ENCODE measurements around the gene MEX3D. TPM values are rescaled to one million over a fixed set of nuclear protein-coding genes. Genes with fewer than 3 reads are reported as not detected.

Gene MEX3D
- polyA plus RNA-seq, 1 donor (not counting 4 experiments of a cell fraction or from before 2014, with no cell fraction given), result 3.9 TPM

DNA sequence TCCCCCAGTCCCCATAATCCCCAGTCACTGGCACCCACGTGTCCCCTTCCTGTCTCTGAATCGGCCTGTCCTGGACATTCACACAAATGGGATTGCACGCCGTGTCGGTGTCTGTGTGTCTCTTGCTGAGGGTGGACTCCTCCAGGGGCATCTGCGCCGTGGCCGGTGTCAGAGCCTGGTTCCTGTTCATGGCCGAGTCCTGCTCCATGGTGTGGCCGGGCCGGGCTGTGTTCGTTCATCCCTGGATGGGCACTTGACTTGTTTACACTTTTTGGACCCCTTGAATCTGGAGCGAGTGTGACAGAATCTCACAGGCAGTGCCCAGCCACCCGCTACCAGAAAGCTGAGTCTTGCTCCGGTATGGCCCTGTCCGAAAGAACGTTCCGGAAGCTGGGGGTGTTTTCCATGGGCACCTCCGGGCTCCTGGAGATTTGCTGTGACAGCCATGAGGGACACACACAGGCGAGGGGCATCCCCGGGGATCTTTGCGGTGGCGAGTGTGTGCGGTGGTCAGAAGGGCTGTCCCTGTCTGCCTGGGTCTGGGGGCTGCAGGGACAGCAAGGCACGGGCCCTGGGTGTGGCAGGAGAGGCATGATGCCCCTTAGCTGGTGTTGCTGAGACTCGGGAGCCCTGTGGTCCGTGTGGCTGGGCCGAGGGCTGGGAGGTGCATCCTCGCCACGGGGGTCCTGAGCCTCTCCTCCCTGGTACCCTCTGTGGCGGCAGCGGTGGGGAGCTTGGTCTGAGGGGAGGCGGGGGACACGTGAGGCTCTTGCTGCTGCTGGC is 6.4 kb upstream of the MEX3D start:
- DNase-seq (ENCODE audit: low read depth, low spot score) (no peak), FAIRE-seq (no peak)
- no peak overlapping the region for H3K4me3 ChIP-seq (ENCODE audit: control insufficient read depth in 2 of 3, extremely low read depth in 1 of 3, insufficient read depth in 2 of 3, low read depth in 1 of 3, low read length in 3 of 3)
- H4K20me1 ChIP-seq (ENCODE audit: control insufficient read depth, extremely low read depth, insufficient read depth, low read length), result no peaks in the 10 kb centered on the region
- no peaks in the 10 kb centered on the region for H3K9me1 ChIP-seq (ENCODE audit: control insufficient read depth, extremely low read depth, insufficient read depth, low read length)
- no peak overlapping the region for H3K27ac ChIP-seq (ENCODE audit: control insufficient read depth, insufficient read depth, low read length)
- H3K79me2 ChIP-seq (ENCODE audit: control insufficient read depth, insufficient read depth, low read length), result no peaks in the 10 kb centered on the region
- peaks cover 0 to 13% of the 10 kb centered on the region in 2 experiments for H3K36me3 ChIP-seq (ENCODE audit: control insufficient read depth in 2 of 2, extremely low read depth in 1 of 2, insufficient read depth in 2 of 2, low read length in 2 of 2)
- H3K9ac ChIP-seq (ENCODE audit: control insufficient read depth, extremely low read depth, insufficient read depth, low read length), result no peak overlapping the region
- H3K27me3 ChIP-seq (ENCODE audit: control insufficient read depth, extremely low read depth, insufficient read depth, low read length), result peaks cover 3% of the 10 kb centered on the region
- H3K9me3 ChIP-seq (ENCODE audit: control insufficient read depth, low read depth, low read length), result no peaks in the 10 kb centered on the region
- dilution Hi-C loops (cut with MboI; ENCODE audit: extremely low pct_ligation_motif_present, low sequenced_read_pairs), result no loop called here
- H3K4me1 ChIP-seq (ENCODE audit: control insufficient read depth, extremely low read depth, insufficient read depth, low read length), result no peaks in the 10 kb centered on the region
- H3K4me2 ChIP-seq (ENCODE audit: control insufficient read depth, extremely low read depth, insufficient read depth, low read depth, low read length), result no peak overlapping the region
- no peak overlapping the region for H2AFZ ChIP-seq (ENCODE audit: control insufficient read depth, low read length)
- no peak for TF ChIP-seq EZH2 (IDR thresholded peaks at IDR 0.05; ENCODE audit: low read length)
- TF ChIP-seq, protein P1, sequence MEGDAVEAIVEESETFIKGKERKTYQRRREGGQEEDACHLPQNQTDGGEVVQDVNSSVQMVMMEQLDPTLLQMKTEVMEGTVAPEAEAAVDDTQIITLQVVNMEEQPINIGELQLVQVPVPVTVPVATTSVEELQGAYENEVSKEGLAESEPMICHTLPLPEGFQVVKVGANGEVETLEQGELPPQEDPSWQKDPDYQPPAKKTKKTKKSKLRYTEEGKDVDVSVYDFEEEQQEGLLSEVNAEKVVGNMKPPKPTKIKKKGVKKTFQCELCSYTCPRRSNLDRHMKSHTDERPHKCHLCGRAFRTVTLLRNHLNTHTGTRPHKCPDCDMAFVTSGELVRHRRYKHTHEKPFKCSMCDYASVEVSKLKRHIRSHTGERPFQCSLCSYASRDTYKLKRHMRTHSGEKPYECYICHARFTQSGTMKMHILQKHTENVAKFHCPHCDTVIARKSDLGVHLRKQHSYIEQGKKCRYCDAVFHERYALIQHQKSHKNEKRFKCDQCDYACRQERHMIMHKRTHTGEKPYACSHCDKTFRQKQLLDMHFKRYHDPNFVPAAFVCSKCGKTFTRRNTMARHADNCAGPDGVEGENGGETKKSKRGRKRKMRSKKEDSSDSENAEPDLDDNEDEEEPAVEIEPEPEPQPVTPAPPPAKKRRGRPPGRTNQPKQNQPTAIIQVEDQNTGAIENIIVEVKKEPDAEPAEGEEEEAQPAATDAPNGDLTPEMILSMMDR (optimal IDR thresholded peaks at IDR 0.05 in 1 of 3, IDR thresholded peaks at IDR 0.05 in 1 of 3, conservative IDR thresholded peaks at IDR 0.05 in 1 of 3; ENCODE audit: extremely low read depth in 1 of 3, insufficient read depth in 2 of 3, low read length in 3 of 3), result no peak

DNA sequence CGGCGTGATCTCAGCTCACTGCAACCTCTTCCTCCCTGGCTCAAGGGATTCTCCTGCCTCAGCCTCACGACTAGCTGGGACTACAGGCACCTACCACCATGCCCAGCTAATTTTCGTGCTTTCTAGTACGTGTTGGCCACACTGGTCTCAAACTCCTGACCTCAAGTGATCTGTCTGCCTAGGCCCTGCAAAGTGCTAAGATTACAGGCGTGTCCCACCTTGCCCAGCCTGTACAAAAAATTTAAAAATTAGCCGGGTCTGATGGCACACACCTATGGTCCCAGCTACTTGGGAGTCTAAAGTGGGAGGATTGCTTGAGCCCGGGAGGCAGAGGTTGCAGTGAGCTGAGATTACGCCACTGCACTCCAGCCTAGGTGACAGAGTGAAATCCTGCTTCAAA is 4.7 kb upstream of the MEX3D start:
- no peaks in the 10 kb centered on the region for H3K4me1 ChIP-seq (ENCODE audit: control insufficient read depth, extremely low read depth, insufficient read depth, low read length)
- no peaks in the 10 kb centered on the region for H4K20me1 ChIP-seq (ENCODE audit: control insufficient read depth, extremely low read depth, insufficient read depth, low read length)
- peaks cover 0 to 10% of the 10 kb centered on the region in 2 experiments for H3K36me3 ChIP-seq (ENCODE audit: control insufficient read depth in 2 of 2, extremely low read depth in 1 of 2, insufficient read depth in 2 of 2, low read length in 2 of 2)
- TF ChIP-seq, protein P1 (optimal IDR thresholded peaks at IDR 0.05 in 1 of 3, IDR thresholded peaks at IDR 0.05 in 1 of 3, conservative IDR thresholded peaks at IDR 0.05 in 1 of 3; ENCODE audit: extremely low read depth in 1 of 3, insufficient read depth in 2 of 3, low read length in 3 of 3), result no peak
- no peak for TF ChIP-seq EZH2 (IDR thresholded peaks at IDR 0.05; ENCODE audit: low read length)
- H2AFZ ChIP-seq (ENCODE audit: control insufficient read depth, low read length), result no peak overlapping the region
- H3K9me3 ChIP-seq (ENCODE audit: control insufficient read depth, low read depth, low read length), result no peaks in the 10 kb centered on the region
- H3K27me3 ChIP-seq (ENCODE audit: control insufficient read depth, extremely low read depth, insufficient read depth, low read length), result peaks cover 11% of the 10 kb centered on the region
- H3K79me2 ChIP-seq (ENCODE audit: control insufficient read depth, insufficient read depth, low read length), result no peaks in the 10 kb centered on the region
- no peak overlapping the region for H3K27ac ChIP-seq (ENCODE audit: control insufficient read depth, insufficient read depth, low read length)
- H3K4me2 ChIP-seq (ENCODE audit: control insufficient read depth, extremely low read depth, insufficient read depth, low read depth, low read length), result no peak overlapping the region
- no peak for FAIRE-seq
- dilution Hi-C loops (cut with MboI; ENCODE audit: extremely low pct_ligation_motif_present, low sequenced_read_pairs), result no loop called here
- no peak overlapping the region for H3K9ac ChIP-seq (ENCODE audit: control insufficient read depth, extremely low read depth, insufficient read depth, low read length)
- H3K9me1 ChIP-seq (ENCODE audit: control insufficient read depth, extremely low read depth, insufficient read depth, low read length), result no peaks in the 10 kb centered on the region
- no peak for DNase-seq (ENCODE audit: low read depth, low spot score)
- H3K4me3 ChIP-seq (ENCODE audit: control insufficient read depth in 2 of 3, extremely low read depth in 1 of 3, insufficient read depth in 2 of 3, low read depth in 1 of 3, low read length in 3 of 3), result no peak overlapping the region

Measured in keratinocyte (primary cell).